Measurements from ENCODE around the gene RBM33.

- TF ChIP-seq EZH2phosphoT487 (IDR thresholded peaks at IDR 0.05; ENCODE audit: low read length) (no peak), EZH2 (optimal IDR thresholded peaks at IDR 0.05; ENCODE audit: low read depth, low read length) (no peak)
- TF ChIP-seq, protein P1, sequence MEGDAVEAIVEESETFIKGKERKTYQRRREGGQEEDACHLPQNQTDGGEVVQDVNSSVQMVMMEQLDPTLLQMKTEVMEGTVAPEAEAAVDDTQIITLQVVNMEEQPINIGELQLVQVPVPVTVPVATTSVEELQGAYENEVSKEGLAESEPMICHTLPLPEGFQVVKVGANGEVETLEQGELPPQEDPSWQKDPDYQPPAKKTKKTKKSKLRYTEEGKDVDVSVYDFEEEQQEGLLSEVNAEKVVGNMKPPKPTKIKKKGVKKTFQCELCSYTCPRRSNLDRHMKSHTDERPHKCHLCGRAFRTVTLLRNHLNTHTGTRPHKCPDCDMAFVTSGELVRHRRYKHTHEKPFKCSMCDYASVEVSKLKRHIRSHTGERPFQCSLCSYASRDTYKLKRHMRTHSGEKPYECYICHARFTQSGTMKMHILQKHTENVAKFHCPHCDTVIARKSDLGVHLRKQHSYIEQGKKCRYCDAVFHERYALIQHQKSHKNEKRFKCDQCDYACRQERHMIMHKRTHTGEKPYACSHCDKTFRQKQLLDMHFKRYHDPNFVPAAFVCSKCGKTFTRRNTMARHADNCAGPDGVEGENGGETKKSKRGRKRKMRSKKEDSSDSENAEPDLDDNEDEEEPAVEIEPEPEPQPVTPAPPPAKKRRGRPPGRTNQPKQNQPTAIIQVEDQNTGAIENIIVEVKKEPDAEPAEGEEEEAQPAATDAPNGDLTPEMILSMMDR (IDR thresholded peaks at IDR 0.05; ENCODE audit: low read length) = no peak
Measured at GRCh38 chr7:155763691-155764437, 119.4 kb downstream of the RBM33 start.
